Thymus (tissue), 11 donors: ENCODE data around the gene COBLL1. TPM values are rescaled to one million over a fixed set of nuclear protein-coding genes. Genes with fewer than 3 reads are reported as not detected.
A peak's percentile ranks its signal among the peaks of the same experiment; 100 is the strongest.
"Not testable (repeated sequence)": the region's sequence is repeated elsewhere in the genome, so short reads cannot be mapped to it uniquely, and the experiment has no call there.

Experiments
- DNase-seq, 9 donors: peaks; one replicate each; pipeline ENCODE4 v3.0.0-alpha.2; 2013; ENCODE audit warnings: low spot score in 9 of 9, low read depth in 6 of 9, missing footprints in 1 of 9
- H3K27ac ChIP-seq, 2 donors: one replicate each; pipeline ENCODE4 v1.5.1; 2013; ENCODE audit warnings: control low read depth in 1 of 2, low read depth in 1 of 2, low read length in 1 of 2, mild to moderate bottlenecking in 1 of 2, moderate library complexity in 1 of 2
- H3K27me3 ChIP-seq, 2 donors: one replicate each; pipeline ENCODE4 v1.5.1; 2013; ENCODE audit warnings: low read length in 1 of 2; ENCODE audit not compliant: control insufficient read depth in 2 of 2, insufficient read depth in 1 of 2
- H3K36me3 ChIP-seq, 2 donors: one replicate each; pipeline ENCODE4 v1.5.1; 2013; ENCODE audit warnings: low read length in 1 of 2, mild to moderate bottlenecking in 1 of 2, moderate library complexity in 1 of 2; ENCODE audit not compliant: control insufficient read depth in 2 of 2, insufficient read depth in 2 of 2
- H3K4me1 ChIP-seq, 2 donors: one replicate each; pipeline ENCODE4 v1.5.1; 2013; ENCODE audit warnings: low read length in 2 of 2; ENCODE audit not compliant: control insufficient read depth in 2 of 2, insufficient read depth in 2 of 2
- H3K4me3 ChIP-seq, 2 donors: one replicate each; pipeline ENCODE4 v1.5.1; 2013; ENCODE audit warnings: low read length in 2 of 2, control low read depth in 1 of 2, mild to moderate bottlenecking in 1 of 2
- H3K9me3 ChIP-seq, 2 donors: one replicate each; pipeline ENCODE4 v1.5.1; 2013; ENCODE audit warnings: low read length in 1 of 2, mild to moderate bottlenecking in 1 of 2; ENCODE audit not compliant: control insufficient read depth in 2 of 2, insufficient read depth in 1 of 2
- WGBS: extraction: QIAGEN DNeasy Blood & Tissue Kit; methylation state at CpG from one replicate; pipeline ENCODE4 v1.1.7; 2013; 5-methylcytosine and 5-hydroxymethylcytosine counted together
- polyA plus RNA-seq: library from polyadenylated mRNA; stranded (reverse); fragments of 200-250 nt; gene quantifications from one replicate; pipeline ENCODE4 v1.2.3, GENCODE V29; 2013
- total RNA-seq: library from RNA; stranded (reverse); fragments of 120-200 nt; gene quantifications from one replicate; pipeline ENCODE4 v1.2.4, GENCODE V29; 2013
- donor health status: healthy.

COBLL1 gene
- total and polyA plus RNA-seq, 2 donors, result 3.0 to 4.9 TPM

- not testable (repeated sequence) for H3K27me3 ChIP-seq, H3K4me3 ChIP-seq, H3K27ac ChIP-seq, H3K36me3 ChIP-seq, H3K4me1 ChIP-seq, DNase-seq, H3K9me3 ChIP-seq
- 98% methylated on average over 4 of the region's 4 CpGs for WGBS
Observed at GRCh38 chr2:164859906-164860693, 18.5 kb upstream of the COBLL1 start.

GRCh38 chr2:164859251-164859818 is 17.7 kb upstream of the COBLL1 start:
- Histone ChIP-seq H3K36me3 (no peaks in the 10 kb centered on the region), H3K4me1 (no peaks in the 10 kb centered on the region), H3K9me3 (no peaks in the 10 kb centered on the region), H3K4me3 (no peak overlapping the region), H3K27ac (no peak overlapping the region), H3K27me3 (no peaks in the 10 kb centered on the region)
- no peak for DNase-seq
- 96% methylated on average over 2 of the region's 2 CpGs for WGBS

- H3K27me3 ChIP-seq, result no peaks in the 10 kb centered on the region
- no peaks in the 10 kb centered on the region for H3K36me3 ChIP-seq
- H3K4me1 ChIP-seq, result no peaks in the 10 kb centered on the region
- no peak overlapping the region for H3K4me3 ChIP-seq
- DNase-seq, result no peak
- H3K27ac ChIP-seq, result no peak overlapping the region
- no peaks in the 10 kb centered on the region for H3K9me3 ChIP-seq
- WGBS, result over 99% methylated on average over 4 of the region's 4 CpGs
Observed at GRCh38 chr2:164852086-164852485, 10.5 kb upstream of the COBLL1 start.

DNA sequence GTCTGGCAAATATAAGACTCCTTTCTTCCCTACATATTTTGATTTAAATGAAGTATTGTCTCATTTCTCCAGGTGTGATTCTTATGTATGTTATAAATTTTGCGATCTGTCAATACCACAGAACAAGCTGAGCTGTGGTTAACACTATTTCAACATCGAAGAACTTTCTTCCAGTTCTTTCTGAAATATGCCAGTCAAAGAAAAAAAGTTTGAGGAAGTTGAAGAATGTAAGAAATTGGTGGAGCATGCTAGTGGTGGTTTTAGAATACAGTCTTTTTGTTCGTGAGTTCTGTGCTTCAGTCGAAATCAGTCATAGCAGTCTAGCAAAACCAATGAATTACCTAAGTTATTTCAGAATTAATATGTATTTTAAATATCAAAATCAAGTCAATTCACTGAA is 8.6 kb upstream of the COBLL1 start:
- Histone ChIP-seq H3K9me3 (no peaks in the 10 kb centered on the region), H3K36me3 (no peaks in the 10 kb centered on the region), H3K27me3 (no peaks in the 10 kb centered on the region), H3K27ac (no peak overlapping the region), H3K4me3 (no peak overlapping the region), H3K4me1 (no peaks in the 10 kb centered on the region)
- WGBS, result 11% methylated on average over 4 of the region's 4 CpGs
- peak in 1 of 9 donors; percentile 15 for DNase-seq

DNA sequence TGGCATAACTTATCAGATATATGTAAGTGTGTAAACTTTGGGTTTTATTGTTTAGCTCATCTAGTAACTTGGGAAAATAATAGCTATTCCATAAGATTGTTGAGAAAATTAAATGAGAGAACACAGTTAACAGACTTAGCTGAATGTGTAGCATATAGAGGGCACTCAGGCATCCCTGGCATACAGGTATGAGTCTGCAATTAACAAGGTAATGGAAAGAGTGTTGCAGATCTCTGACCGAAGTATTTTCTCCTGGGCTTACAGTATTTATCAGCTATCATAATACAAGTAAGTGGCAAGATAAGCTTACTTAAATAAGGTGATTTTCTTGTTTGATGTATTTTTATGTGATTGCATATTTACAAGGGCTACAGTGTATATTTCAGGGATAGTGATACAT is 7.9 kb upstream of the COBLL1 start:
- no peaks in the 10 kb centered on the region for H3K27me3 ChIP-seq
- 100% methylated on average over 1 of the region's 1 CpG for WGBS
- H3K9me3 ChIP-seq, result no peaks in the 10 kb centered on the region
- H3K4me1 ChIP-seq, result no peaks in the 10 kb centered on the region
- H3K27ac ChIP-seq, result no peak overlapping the region
- no peak for DNase-seq
- H3K36me3 ChIP-seq, result no peaks in the 10 kb centered on the region
- H3K4me3 ChIP-seq, result no peak overlapping the region

DNA sequence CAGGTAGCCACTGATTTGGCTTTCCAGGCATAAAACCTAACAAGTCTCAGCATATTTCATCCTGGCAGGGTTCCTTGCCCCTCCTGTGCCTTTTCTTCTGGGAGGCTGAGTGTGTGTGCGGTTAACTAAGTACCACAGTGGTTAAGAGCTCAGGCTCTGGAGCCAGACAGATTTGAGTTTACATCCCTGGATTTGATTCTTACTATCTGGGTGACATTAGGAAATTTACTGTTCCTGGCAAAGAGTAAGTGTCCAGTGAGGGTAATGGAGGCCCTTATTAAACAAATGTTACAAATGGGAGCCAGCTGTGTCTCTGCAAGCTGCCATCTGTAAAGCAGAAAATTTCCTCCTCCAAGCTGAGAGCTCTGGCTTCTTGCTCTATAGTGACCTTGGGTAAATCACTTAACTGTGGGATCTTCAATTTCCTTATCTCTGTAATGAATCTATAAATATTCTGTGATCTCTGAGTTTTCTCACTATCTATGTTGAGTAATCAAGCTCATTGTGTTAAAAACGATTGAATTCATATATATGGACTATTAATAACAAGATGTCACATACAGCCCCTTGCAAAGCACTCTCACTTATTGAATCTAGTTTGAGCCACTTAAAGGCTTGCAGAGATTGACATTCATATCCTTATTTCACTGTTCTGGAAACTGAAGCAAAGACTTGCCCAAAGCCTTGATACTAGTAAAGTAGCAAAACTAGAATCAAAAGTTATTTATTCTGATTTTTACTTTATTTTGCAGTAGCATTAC is 6.5 kb upstream of the COBLL1 start:
- no peak for DNase-seq
- no peaks in the 10 kb centered on the region for H3K36me3 ChIP-seq
- no peak overlapping the region for H3K27ac ChIP-seq
- no peaks in the 10 kb centered on the region for H3K27me3 ChIP-seq
- no peak overlapping the region for H3K4me3 ChIP-seq
- H3K4me1 ChIP-seq, result no peaks in the 10 kb centered on the region
- H3K9me3 ChIP-seq, result no peaks in the 10 kb centered on the region
- WGBS, result 94% methylated on average over 2 of the region's 2 CpGs

- H3K36me3 ChIP-seq, result no peaks in the 10 kb centered on the region
- no peaks in the 10 kb centered on the region for H3K9me3 ChIP-seq
- 91% methylated on average over 4 of the region's 4 CpGs for WGBS
- H3K4me1 ChIP-seq, result peaks cover 0 to under 1% of the 10 kb centered on the region in 2 donors
- H3K4me3 ChIP-seq, result no peak overlapping the region
- H3K27ac ChIP-seq, result no peak overlapping the region
- peaks cover under 1 to 2% of the 10 kb centered on the region in 2 donors for H3K27me3 ChIP-seq
- DNase-seq, result no peak
Observed at GRCh38 chr2:164847291-164847690, 5.7 kb upstream of the COBLL1 start.

- no peaks in the 10 kb centered on the region for H3K9me3 ChIP-seq
- no peak overlapping the region for H3K4me3 ChIP-seq
- H3K27me3 ChIP-seq, result peaks cover 2 to 10% of the 10 kb centered on the region in 2 donors
- no peak overlapping the region for H3K27ac ChIP-seq
- DNase-seq, result no peak
- H3K36me3 ChIP-seq, result no peaks in the 10 kb centered on the region
- WGBS, result 75% methylated on average over 2 of the region's 2 CpGs
- peaks cover 0 to 3% of the 10 kb centered on the region in 2 donors for H3K4me1 ChIP-seq
Observed at GRCh38 chr2:164846276-164846675, 4.7 kb upstream of the COBLL1 start.

DNA sequence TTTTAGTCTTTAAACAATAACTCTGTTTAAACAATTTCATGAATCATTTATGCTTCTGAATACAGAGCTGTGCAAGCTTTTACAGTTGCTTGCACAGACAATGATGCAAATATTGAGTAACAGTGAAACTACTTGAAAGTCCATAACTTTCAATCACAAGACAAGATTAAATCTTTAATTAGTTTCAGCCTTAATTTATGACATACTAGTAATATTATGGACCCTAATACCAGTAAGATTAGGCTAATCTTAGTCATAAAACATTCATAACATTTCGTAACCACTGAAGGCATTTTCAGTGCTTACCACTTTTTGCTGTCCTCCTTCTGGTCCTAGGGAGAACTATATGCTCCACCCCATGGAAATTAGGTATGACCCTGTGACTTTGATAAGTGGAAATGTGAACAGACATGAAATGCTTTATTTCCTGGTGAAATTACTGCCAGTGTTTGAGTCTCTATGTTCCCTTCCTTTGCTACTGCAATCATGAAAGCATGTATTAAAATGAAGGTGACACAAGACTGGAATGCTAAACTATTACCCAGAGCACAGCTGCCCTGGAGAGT is 1.8 kb upstream of the COBLL1 start:
- Histone ChIP-seq H3K36me3 (no peaks in the 10 kb centered on the region), H3K27me3 (peaks cover 2 to 21% of the 10 kb centered on the region in 2 donors), H3K4me1 (peaks cover 0 to 3% of the 10 kb centered on the region in 2 donors), H3K4me3 (no peak overlapping the region), H3K27ac (no peak overlapping the region), H3K9me3 (no peaks in the 10 kb centered on the region)
- 97% methylated on average over 1 of the region's 1 CpG for WGBS
- DNase-seq, result no peak
